Measurements from ENCODE around the gene AEBP2. TPM values are rescaled to one million over a fixed set of nuclear protein-coding genes. Genes with fewer than 3 reads are reported as not detected.
A peak's percentile ranks its signal among the peaks of the same experiment; 100 is the strongest.

AEBP2 gene
- total and polyA plus RNA-seq, 2 donors (not counting 3 experiments of a cell fraction or from before 2014, with no cell fraction given): 8.8 to 42.2 TPM

DNA sequence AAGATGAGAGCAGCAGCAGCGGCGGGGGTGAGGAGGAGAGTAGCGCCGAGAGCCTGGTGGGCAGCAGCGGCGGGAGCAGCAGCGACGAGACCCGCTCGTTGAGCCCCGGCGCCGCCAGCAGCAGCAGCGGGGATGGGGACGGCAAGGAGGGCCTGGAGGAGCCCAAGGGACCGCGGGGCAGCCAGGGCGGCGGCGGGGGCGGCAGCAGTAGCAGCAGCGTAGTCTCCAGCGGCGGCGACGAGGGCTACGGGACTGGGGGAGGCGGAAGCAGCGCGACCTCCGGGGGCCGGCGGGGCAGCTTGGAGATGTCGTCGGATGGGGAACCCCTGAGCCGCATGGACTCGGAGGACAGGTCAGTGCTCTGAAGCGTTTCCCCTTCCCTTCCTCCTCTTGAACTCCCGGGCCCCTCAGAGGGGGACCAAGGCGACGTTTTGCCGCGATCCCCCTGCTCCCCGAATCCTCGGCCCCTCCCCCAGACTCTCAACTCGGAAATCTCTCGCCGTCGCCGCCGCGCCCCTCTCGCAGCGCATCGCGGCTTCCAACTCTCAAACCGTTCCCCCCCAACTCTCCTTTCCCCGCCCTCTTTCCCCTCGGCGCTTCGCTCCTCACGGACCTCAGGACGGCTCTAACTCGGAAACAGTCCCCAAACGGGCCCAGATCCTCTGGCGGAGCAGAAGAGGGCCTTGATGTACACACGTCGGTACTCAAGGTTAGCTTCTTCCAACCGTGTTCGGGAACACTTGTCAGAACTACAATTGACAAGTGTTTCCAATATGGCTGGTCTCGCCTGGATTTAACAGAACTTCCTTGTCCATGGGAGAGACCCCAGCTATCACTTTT lies 947 bp downstream of the AEBP2 start:
- Histone ChIP-seq H3K79me2 (ENCODE audit: control insufficient read depth, insufficient read depth, low read length) (peaks cover 54% of the 10 kb centered on the region), H3K4me2 (ENCODE audit: insufficient read depth, low read length) (peak overlapping the region; percentile 98), H3K27ac (ENCODE audit: insufficient read depth, low read depth, low read length) (peak overlapping the region; percentile 74), H4K20me1 (replicated peaks; ENCODE audit: control insufficient read depth, extremely low read depth, insufficient read depth, low read length) (peaks cover 6% of the 10 kb centered on the region), H3K4me1 (ENCODE audit: control insufficient read depth, extremely low read depth, insufficient read depth, low read length) (peaks cover 13% of the 10 kb centered on the region), H3K9me1 (replicated peaks; ENCODE audit: control insufficient read depth, extremely low read depth, insufficient read depth, low read length) (no peaks in the 10 kb centered on the region), H2AFZ (ENCODE audit: low read depth, low read length) (peak overlapping the region; percentile 46), H3K9me3 (replicated peaks; ENCODE audit: control insufficient read depth, insufficient read depth, low read length) (no peaks in the 10 kb centered on the region), H3K36me3 (ENCODE audit: control insufficient read depth in 2 of 2, extremely low read depth in 1 of 2, insufficient read depth in 2 of 2, low read length in 2 of 2) (no peaks in the 10 kb centered on the region), H3K4me3 (replicated peaks in 1 of 3; ENCODE audit: insufficient read depth in 1 of 3, low read depth in 1 of 3, low read length in 3 of 3) (peak overlapping the region; percentile 90 to 97 (median 97)), H3K27me3 (ENCODE audit: control insufficient read depth in 2 of 2, insufficient read depth in 2 of 2, low read length in 2 of 2) (peaks cover 0 to 6% of the 10 kb centered on the region in 2 experiments), H3K9ac (replicated peaks; ENCODE audit: extremely low read depth, insufficient read depth, low read length) (peak overlapping the region; percentile 92)
- DNase-seq (ENCODE audit: low read depth, low spot score) (peak; percentile 69), FAIRE-seq (no peak)
- intact Hi-C loops (cut with micrococcal nuclease) (loop anchor here (5.0 kb wide), 2 partner anchors 137 to 202 kb away; no protein-coding TSS in a partner anchor), dilution Hi-C loops (cut with MboI; ENCODE audit: extremely low pct_ligation_motif_present, low sequenced_read_pairs) (no loop called here)
- CTCF ChIA-PET: interaction anchor here (1.1 to 1.3 kb wide), 2 partner anchors 10 to 67 kb away, joined by 4 read pairs; no protein-coding TSS in a partner anchor
- TSS peak; percentile 69 for BruUV-seq (replicated peaks)
- TF ChIP-seq, protein P1, sequence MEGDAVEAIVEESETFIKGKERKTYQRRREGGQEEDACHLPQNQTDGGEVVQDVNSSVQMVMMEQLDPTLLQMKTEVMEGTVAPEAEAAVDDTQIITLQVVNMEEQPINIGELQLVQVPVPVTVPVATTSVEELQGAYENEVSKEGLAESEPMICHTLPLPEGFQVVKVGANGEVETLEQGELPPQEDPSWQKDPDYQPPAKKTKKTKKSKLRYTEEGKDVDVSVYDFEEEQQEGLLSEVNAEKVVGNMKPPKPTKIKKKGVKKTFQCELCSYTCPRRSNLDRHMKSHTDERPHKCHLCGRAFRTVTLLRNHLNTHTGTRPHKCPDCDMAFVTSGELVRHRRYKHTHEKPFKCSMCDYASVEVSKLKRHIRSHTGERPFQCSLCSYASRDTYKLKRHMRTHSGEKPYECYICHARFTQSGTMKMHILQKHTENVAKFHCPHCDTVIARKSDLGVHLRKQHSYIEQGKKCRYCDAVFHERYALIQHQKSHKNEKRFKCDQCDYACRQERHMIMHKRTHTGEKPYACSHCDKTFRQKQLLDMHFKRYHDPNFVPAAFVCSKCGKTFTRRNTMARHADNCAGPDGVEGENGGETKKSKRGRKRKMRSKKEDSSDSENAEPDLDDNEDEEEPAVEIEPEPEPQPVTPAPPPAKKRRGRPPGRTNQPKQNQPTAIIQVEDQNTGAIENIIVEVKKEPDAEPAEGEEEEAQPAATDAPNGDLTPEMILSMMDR (IDR thresholded peaks at IDR 0.05; ENCODE audit: extremely low read depth in 1 of 2, insufficient read depth in 1 of 2, low read depth in 1 of 2, low read length in 2 of 2): no peak
- TF ChIP-seq GATA2 (IDR thresholded peaks at IDR 0.05; ENCODE audit: insufficient read depth, insufficient read length, low read depth, low read length) (no peak), POLR2AphosphoS5 (IDR thresholded peaks at IDR 0.05; ENCODE audit: insufficient read depth, low read depth, low read length) (peak; percentile 35), POLR2A (IDR thresholded peaks at IDR 0.05; ENCODE audit: low read depth, low read length) (peak; percentile 47), MYC (IDR thresholded peaks at IDR 0.05; ENCODE audit: low read depth, low read length) (no peak), JUN (IDR thresholded peaks at IDR 0.05; ENCODE audit: borderline replicate concordance, insufficient read depth, insufficient read length, low read depth) (no peak)
- POLR2A ChIA-PET: no interaction called here

Data from endothelial cell of umbilical vein (primary cell).